NCI-H2107 treated with DMSO at 0.1 percent for 48 hours (cell line): Measurements from ENCODE around the gene CAPRIN1.
A peak's percentile ranks its signal among the peaks of the same experiment; 100 is the strongest.
"Not testable (repeated sequence)": the region's sequence is repeated elsewhere in the genome, so short reads cannot be mapped to it uniquely, and the experiment has no call there.

Source experiments
- DNase-seq: peaks from one replicate; lab custom pipeline; 2025; ENCODE audit not compliant: unreplicated experiment; lab: John Stamatoyannopoulos, UW

CAPRIN1 gene

GRCh38 chr11:34084637-34085036 lies 33.1 kb downstream of the CAPRIN1 start:
- no peak for DNase-seq

DNA sequence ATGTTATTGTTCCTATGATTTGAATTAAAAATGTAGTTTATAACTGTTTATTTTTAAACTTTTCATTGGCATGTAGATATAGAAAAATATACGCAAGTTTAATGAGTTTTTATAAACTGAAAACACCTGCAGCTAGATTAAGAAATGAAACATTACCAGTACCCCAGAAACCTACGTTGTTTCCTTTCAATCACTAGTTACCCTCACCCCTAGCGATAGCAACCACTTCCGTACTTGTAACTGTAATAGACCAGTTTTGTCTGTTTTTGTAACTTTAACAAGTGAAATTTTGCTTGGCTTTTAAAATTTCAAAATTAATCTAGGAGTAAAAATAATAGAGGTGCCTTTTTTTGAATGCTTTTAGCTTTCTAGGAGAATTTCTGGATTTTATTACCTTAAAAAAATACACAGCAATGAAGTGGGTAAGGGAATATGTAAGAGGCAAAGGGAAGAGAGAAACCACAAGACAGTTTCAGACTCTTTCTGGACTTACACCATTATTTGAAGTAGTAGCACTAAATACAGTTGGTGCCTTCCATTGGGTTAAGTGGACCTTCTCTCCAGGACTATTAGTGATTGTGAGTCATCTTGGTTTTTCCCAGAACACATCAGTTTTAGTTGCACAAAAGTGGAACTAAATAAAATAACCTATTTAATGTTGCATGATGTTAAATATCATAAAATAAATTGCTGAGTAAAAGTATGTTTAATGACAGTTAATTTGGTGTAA lies 35.2 kb downstream of the CAPRIN1 start:
- DNase-seq = no peak

- DNase-seq = no peak
Observed at GRCh38 chr11:34091825-34092224, 40.3 kb downstream of the CAPRIN1 start.

DNA sequence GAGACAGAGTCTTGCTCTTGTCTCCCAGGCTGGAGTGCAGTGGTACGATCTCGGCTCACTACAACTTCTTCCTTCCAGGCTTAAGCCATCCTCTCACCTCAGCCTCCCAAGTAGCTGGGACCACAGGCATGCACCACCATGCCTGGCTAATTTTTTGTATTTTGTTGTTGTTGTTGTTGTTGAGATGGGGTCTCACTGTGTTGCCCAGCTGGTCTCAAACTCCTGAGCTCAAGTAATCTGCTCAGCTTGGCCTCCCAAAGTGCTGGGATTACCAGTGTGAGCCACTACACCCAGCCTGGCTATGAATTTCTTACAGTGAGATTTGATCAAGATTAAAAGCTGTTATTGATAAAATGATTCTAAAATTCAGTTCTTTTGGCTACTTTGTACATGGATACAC lies 43.4 kb downstream of the CAPRIN1 start:
- not testable (repeated sequence) for DNase-seq

- DNase-seq = no peak
Observed at GRCh38 chr11:34098813-34099212, 47.3 kb downstream of the CAPRIN1 start.

DNA sequence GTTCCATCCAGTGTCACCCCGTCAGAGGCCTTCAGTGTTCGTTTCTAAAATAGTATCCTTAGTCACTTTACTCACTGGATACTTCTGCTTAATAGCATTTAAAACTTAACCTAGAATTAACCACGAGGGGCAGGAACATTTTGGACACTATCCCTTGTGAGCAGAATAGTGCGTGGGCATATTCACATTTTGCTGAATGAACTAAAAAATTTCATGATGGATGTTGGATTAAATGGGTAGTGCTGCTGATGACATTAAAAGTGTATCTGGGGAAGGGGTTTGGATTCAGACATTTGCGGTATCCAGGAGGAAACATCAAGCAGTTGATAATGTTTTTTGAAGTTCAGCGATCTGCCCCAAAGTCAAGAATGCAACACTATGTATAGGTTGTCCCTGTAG lies 53.1 kb downstream of the CAPRIN1 start:
- no peak for DNase-seq

GRCh38 chr11:34105079-34105956 lies 53.8 kb downstream of the CAPRIN1 start, which contains the start of gene NAT10:
Gene NAT10, plus strand, starts transcription at chr11:34105629. Its CDS starts 2,597 bp downstream, at chr11:34108226.
- DNase-seq = peak; percentile 96

- DNase-seq = no peak
Observed at GRCh38 chr11:34105957-34106504, 54.5 kb downstream of the CAPRIN1 start.

GRCh38 chr11:34111722-34112270 lies 60.3 kb downstream of the CAPRIN1 start:
- DNase-seq = no peak

DNA sequence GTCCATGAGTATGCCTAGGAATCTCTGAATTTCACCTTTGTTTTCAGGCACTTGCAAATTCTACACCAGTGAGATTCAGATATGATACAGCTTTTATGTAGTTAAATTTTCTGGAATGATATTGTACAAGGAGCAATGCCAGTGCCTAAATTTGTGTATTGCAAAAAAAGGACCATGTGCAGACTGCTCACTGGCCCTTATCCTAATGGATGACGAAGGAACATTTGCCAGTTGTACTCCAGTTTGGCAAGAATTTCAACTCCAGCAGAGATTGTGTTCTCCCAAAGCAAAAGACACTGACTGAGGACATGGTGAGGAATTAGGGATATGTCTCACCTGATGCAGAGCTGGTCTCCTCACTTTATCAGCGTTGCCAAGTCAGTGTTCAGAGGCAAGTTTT lies 62.5 kb downstream of the CAPRIN1 start:
- no peak for DNase-seq

GRCh38 chr11:34114471-34114870 lies 62.9 kb downstream of the CAPRIN1 start:
- DNase-seq = no peak

DNA sequence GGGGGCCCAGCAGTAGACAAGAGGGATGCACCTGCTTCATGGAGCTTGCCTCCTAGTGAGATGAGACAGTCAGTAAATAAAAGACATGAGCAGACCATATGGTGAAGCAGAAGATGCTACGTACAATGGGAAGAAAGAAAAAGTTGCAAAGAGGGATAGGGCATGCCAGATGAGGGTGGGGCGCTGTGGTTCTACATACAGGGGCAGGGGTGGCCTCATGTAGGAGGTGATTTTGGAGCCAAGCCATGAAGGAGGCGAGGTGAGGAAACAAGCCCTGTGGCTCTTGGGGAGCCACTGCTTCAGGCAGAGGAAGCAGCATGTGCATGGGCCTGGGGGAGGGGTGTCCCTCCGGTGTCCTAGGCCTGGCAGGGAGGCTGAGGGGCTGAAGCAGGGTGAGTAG lies 69.1 kb downstream of the CAPRIN1 start:
- no peak for DNase-seq

DNA sequence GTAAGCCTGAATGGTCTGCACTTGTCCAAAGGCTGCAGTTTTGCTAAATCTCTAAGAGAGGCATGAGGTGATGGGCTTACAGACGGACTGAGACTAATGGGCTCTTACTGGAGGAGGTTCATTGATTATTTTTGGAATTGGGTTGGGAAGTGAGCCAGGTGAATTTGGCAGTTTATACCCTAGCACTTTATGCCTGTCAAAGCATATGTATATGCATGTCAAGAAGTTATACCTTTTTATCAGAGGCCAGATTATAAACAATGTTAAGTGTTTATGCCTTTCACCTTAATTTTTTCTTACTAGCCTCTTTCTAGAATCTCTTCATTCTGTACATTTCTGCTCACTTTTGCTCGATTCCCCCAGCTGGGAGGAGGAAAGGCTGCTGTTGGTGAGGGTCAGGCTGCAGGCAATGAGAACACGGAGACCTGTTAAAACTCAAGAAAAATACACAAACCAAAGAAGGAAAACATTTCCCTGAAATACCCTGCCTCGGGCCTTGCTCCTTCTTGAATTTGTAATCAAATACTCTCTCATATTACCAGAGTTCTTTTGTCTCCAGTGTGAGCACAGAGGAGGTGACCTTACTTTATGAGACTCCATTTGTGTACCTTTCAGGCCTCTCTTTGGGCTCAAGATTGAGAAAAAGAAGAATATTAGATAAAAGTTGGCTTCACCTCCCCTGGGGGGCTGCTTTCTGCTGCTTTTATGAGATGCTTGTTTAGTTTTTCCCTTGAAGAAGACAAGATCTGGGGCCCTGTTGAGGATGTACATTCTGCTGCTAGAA lies 73.5 kb downstream of the CAPRIN1 start:
- DNase-seq = no peak

DNA sequence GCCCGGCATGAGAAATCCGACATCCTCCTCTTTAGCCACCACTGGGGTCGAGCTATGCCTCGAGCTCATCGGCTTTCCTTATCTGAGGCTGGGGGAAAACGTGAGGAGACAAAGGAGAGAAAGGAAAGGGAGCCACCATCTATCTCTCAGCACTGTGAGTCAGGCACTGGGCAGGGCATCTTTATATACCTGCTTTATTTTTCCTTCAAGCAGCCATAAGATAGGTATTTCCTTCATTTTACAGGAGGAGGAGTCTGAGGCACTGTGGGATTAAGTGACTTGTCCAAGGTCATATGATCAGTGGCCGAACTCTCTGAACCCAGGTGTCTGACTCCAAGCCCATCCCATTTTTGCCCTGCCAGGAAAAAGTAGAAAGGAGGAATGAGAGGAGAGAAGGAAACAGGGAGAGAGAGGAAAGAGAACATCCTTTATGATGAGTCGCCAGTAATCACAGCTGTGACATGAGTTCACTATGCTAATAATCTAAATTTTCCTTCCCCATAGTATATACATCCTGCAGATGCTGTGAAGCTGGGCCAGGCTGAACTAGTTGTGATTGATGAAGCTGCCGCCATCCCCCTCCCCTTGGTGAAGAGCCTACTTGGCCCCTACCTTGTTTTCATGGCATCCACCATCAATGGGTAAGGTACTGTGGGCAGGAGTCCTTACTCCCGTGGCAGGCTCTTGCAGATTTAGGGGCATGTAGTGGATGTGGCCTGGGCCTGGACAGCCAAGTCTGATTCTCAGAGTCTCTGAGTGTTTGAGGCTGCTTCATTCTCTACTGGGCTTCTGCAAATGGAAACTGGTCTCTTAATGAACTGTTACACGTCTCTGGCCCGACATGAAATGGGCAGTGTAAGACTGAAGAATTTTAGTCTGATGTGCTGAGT lies 75.7 kb downstream of the CAPRIN1 start:
- DNase-seq = no peak

DNA sequence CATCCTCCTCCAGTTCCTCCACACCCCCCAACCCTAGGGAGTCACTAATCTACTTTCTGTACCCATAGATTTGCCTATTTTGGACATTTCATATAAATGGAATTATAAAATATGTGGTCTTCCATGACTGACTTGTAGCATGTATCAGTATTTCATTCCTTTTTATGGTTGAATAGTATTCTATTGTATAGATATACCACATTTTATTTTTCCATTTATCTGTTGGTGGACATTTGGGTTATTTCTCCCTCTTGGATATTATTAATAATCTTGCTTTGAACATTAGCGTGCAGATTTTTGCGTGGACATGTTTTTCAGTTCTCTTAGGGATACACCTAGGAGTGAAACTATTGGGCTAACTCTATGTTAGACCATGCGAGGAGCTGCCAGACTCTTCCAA lies 77.3 kb downstream of the CAPRIN1 start:
- DNase-seq = no peak

DNA sequence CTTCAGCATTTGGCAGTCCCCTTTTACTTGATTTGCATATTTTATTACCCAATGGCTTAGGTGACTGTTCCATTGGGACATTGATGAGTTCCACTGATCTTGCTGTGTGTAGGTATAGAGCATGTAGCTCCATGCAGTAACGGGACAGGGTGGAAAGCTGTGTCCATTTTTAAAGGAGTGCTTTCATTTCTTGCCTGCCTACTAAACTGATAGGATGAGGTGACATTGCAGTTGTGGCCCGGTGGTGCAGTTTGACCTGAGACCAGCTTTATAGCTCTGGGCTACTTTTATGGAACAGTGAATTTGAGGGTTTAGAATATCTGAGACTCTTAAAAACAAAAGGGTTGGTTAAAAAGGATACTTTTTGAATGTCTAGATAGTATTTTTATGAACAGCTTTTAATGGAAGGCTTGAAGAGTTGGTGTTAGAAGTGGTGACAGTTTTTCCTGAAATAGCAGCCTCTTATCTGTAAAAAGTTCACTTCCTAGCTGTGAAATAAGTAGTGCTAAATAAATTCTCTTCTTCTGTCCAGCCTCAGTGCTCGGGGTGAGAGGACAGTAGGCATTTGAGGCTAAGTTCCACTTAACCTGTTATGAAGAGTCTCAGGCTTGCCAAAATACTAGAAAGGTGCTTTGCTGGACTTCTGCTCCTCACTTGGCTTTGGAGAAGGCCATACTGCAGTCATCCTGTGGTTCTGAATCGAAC lies 80.9 kb downstream of the CAPRIN1 start:
- no peak for DNase-seq

DNA sequence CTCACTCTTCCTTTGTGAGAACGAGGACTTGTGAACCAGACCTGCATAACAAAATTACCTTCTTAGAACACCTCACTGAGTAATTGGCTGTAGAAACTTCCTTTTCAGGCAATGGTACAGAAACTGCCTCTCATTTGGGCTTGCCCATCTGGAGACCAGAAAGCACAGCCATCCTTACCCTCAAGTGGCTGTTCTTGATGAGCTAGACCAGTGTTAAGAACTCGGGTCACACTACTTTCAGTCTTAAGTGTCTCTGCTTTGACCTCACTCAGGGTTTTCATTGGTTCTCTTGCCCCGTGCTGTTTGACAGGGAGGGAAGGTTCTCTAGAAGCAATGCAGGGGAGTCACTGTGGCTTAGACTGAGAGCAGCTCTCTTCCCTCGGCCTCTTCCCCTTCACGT lies 83.2 kb downstream of the CAPRIN1 start:
- no peak for DNase-seq

DNA sequence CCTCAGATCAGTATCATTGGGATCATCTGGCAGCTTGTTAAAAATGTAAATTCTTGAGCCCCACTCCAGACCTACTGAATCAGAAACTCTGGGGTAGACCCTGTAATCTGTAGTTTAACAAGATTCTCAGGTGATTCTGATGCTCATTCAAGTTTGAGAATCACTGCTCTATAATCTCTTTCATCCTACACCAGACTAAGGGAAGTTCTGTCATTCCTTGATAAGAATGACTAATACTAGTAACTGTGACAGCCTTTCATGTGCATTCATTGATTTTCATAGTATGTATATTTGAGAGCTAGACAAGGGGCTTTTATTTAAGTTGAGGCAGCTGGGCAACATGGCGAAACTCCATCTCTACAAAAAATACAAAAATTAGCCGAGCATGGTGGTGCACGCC lies 83.9 kb downstream of the CAPRIN1 start:
- no peak for DNase-seq

GRCh38 chr11:34136420-34136819 lies 84.9 kb downstream of the CAPRIN1 start:
- no peak for DNase-seq
